ENCODE measurements around the gene TATDN2.
"Not testable (repeated sequence)": the region's sequence is repeated elsewhere in the genome, so short reads cannot be mapped to it uniquely, and the experiment has no call there.

The TATDN2 gene

DNA sequence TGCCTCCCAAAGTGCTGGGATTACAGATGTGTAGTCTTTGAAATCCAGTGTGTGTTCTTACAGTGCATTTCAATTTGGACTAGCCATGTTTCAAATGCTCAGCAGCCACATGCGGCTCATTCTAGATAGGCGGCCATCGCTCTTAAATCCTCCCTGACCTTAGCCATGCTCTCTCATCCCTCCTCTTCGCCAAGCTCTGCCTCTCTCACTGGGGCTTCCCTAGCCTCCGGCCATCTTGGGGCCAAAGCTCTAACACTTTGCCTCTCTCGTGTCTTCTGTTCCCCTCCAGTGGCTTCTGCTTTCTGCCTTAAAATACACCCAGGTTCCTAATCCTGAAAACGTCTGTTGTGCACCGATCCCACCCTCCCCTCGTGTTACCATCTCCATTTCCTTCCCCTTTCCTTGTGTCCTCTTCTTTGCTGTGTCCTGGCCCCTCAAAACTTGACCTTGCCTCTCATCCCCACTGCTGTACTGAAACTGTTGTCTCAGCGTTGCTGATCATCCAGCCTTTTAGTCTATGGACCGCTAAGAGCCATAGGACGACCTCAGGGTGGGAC, 45.8 kb downstream of the TATDN2 start:
- TF ChIP-seq, protein P1, sequence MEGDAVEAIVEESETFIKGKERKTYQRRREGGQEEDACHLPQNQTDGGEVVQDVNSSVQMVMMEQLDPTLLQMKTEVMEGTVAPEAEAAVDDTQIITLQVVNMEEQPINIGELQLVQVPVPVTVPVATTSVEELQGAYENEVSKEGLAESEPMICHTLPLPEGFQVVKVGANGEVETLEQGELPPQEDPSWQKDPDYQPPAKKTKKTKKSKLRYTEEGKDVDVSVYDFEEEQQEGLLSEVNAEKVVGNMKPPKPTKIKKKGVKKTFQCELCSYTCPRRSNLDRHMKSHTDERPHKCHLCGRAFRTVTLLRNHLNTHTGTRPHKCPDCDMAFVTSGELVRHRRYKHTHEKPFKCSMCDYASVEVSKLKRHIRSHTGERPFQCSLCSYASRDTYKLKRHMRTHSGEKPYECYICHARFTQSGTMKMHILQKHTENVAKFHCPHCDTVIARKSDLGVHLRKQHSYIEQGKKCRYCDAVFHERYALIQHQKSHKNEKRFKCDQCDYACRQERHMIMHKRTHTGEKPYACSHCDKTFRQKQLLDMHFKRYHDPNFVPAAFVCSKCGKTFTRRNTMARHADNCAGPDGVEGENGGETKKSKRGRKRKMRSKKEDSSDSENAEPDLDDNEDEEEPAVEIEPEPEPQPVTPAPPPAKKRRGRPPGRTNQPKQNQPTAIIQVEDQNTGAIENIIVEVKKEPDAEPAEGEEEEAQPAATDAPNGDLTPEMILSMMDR (conservative IDR thresholded peaks at IDR 0.05; ENCODE audit: low read depth, low read length), result no peak
- H3K4me3 ChIP-seq (IDR thresholded peaks at IDR 0.05; ENCODE audit: insufficient read depth, low read depth, low read length), result no peak overlapping the region
- no peak overlapping the region for H3K4me2 ChIP-seq

DNA sequence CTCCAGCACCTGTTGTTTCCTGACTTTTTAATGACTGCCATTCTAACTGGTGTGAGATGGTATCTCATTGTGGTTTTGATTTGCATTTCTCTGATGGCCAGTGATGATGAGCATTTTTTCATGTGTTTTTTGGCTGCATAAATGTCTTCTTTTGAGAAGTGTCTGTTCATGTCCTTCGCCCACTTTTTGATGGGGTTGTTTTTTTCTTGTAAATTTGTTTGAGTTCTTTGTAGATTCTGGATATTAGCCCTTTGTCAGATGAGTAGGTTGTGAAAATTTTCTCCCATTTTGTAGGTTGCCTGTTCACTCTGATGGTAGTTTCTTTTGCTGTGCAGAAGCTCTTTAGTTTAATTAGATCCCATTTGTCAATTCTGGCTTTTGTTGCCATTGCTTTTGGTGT, 49.8 kb downstream of the TATDN2 start:
- H3K4me1 ChIP-seq (ENCODE audit: low read depth, poor library complexity, severe bottlenecking), result peaks cover 13% of the 10 kb centered on the region
- H3K9ac ChIP-seq; H4K20me1 ChIP-seq (ENCODE audit: insufficient read depth); H2AFZ ChIP-seq (ENCODE audit: low read depth); H3K27ac ChIP-seq; H3K4me2 ChIP-seq; H3K79me2 ChIP-seq (ENCODE audit: insufficient read depth, low read depth); H3K27me3 ChIP-seq (ENCODE audit: insufficient read depth, low read depth); H3K36me3 ChIP-seq (ENCODE audit: insufficient read depth); H3K4me3 ChIP-seq (IDR thresholded peaks at IDR 0.05; ENCODE audit: insufficient read depth, low read depth, low read length): not testable (repeated sequence)

More for the DNA sequence above, 45.8 kb downstream of the TATDN2 start:
- no peaks in the 10 kb centered on the region for H4K20me1 ChIP-seq (ENCODE audit: insufficient read depth)
- no peaks in the 10 kb centered on the region for H3K79me2 ChIP-seq (ENCODE audit: insufficient read depth, low read depth)
- H3K9ac ChIP-seq, result no peak overlapping the region
- H2AFZ ChIP-seq (ENCODE audit: low read depth), result no peak overlapping the region
- H3K36me3 ChIP-seq (ENCODE audit: insufficient read depth), result no peaks in the 10 kb centered on the region
- H3K27ac ChIP-seq, result no peak overlapping the region
- no peaks in the 10 kb centered on the region for H3K27me3 ChIP-seq (ENCODE audit: insufficient read depth, low read depth)
- peaks cover 4% of the 10 kb centered on the region for H3K4me1 ChIP-seq (ENCODE audit: low read depth, poor library complexity, severe bottlenecking)

DNA sequence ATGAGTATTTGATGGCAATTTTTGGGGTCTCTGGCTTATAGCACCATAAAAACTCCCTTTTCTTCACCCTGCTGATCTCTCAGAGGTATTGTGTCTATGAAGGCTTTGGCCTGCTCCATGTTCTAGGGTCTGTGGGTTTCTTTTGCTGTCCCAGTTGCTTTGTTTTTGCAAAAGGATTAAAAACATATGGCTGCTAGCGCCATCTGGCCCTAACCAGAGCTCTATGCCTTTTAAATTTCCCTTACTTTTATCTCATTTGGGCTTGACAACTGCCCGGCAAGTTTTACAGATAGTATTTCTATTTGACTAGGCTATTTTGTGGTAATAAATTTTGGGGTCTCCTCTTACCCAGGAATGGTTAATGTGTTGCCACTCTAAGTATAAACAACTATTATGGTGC, 50.9 kb downstream of the TATDN2 start:
- Histone ChIP-seq H3K4me2 (no peak overlapping the region), H3K36me3 (ENCODE audit: insufficient read depth) (no peaks in the 10 kb centered on the region), H2AFZ (ENCODE audit: low read depth) (no peak overlapping the region), H3K27ac (no peak overlapping the region), H3K27me3 (ENCODE audit: insufficient read depth, low read depth) (no peaks in the 10 kb centered on the region), H4K20me1 (ENCODE audit: insufficient read depth) (no peaks in the 10 kb centered on the region), H3K9ac (no peak overlapping the region), H3K4me1 (ENCODE audit: low read depth, poor library complexity, severe bottlenecking) (peaks cover 13% of the 10 kb centered on the region), H3K4me3 (IDR thresholded peaks at IDR 0.05; ENCODE audit: insufficient read depth, low read depth, low read length) (no peak overlapping the region), H3K79me2 (ENCODE audit: insufficient read depth, low read depth) (no peaks in the 10 kb centered on the region)
- TF ChIP-seq, protein P1 (conservative IDR thresholded peaks at IDR 0.05; ENCODE audit: low read depth, low read length), result no peak

DNA sequence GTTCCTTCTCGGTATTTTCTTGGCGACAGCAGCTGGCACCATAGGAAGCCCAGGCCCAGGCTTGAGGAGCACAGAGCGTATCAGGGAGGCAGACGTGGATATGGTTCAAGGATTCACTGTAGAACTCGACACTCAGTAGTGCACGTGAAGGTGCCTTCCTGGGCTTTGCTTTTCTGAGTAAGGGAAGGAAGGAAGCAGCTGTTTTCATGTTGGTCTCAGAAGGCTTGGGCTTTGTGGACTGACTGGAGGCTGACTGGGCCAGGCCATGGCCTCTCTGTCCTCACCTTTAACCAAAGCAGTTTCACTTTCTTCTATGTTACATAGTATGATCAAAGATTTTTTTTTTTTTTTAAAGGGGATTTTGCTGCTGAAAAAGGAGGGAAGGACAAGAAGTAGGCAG, 51.4 kb downstream of the TATDN2 start:
- Histone ChIP-seq H3K27me3 (ENCODE audit: insufficient read depth, low read depth) (no peaks in the 10 kb centered on the region), H4K20me1 (ENCODE audit: insufficient read depth) (no peaks in the 10 kb centered on the region)
- TF ChIP-seq, protein P1 (conservative IDR thresholded peaks at IDR 0.05; ENCODE audit: low read depth, low read length), result no peak

DNA sequence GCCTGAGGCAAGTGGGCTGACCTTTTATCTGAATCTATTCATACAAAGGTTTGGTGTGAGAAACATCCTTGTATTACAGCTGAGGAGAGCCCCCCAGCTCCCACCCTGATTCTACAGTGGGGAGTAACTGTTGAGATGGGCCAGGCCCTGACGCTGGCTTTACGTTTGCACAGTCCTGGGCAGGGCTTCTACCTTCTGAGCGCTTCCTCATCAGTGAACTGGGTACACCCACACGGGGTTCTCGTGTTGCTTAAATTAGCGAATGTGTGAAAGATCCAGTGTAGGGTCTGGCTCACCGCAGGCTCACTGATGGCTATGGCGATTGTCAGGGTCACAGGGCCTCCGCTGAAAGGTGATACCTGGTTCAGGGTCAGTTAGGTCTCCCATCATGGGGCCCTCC, 51.8 kb downstream of the TATDN2 start:
- Histone ChIP-seq H3K4me3 (IDR thresholded peaks at IDR 0.05; ENCODE audit: insufficient read depth, low read depth, low read length) (no peak overlapping the region), H3K27me3 (ENCODE audit: insufficient read depth, low read depth) (no peaks in the 10 kb centered on the region), H3K4me2 (no peak overlapping the region), H2AFZ (ENCODE audit: low read depth) (no peak overlapping the region), H3K36me3 (ENCODE audit: insufficient read depth) (no peaks in the 10 kb centered on the region), H4K20me1 (ENCODE audit: insufficient read depth) (no peaks in the 10 kb centered on the region), H3K79me2 (ENCODE audit: insufficient read depth, low read depth) (no peaks in the 10 kb centered on the region), H3K4me1 (ENCODE audit: low read depth, poor library complexity, severe bottlenecking) (peaks cover 13% of the 10 kb centered on the region), H3K9ac (no peak overlapping the region), H3K27ac (no peak overlapping the region)
- TF ChIP-seq, protein P1 (conservative IDR thresholded peaks at IDR 0.05; ENCODE audit: low read depth, low read length), result no peak

More for the DNA sequence above, 51.4 kb downstream of the TATDN2 start:
- Histone ChIP-seq H3K79me2 (ENCODE audit: insufficient read depth, low read depth) (no peaks in the 10 kb centered on the region), H3K4me2 (no peak overlapping the region), H3K9ac (no peak overlapping the region), H3K36me3 (ENCODE audit: insufficient read depth) (no peaks in the 10 kb centered on the region), H3K4me1 (ENCODE audit: low read depth, poor library complexity, severe bottlenecking) (peaks cover 13% of the 10 kb centered on the region), H2AFZ (ENCODE audit: low read depth) (no peak overlapping the region), H3K4me3 (IDR thresholded peaks at IDR 0.05; ENCODE audit: insufficient read depth, low read depth, low read length) (no peak overlapping the region), H3K27ac (no peak overlapping the region)
